ENCODE results near the gene ATP5F1B.

GRCh38 chr12:56599797-56600196 lies 46.0 kb downstream of the ATP5F1B start:
- TF ChIP-seq RFX5 (IDR thresholded peaks at IDR 0.05; ENCODE audit: low read length) (no peak), CTCF (IDR thresholded peaks at IDR 0.05) (no peak), RCOR1 (IDR thresholded peaks at IDR 0.05; ENCODE audit: low read length) (no peak), MEF2A (IDR thresholded peaks at IDR 0.05; ENCODE audit: borderline replicate concordance, low read depth) (no peak), JUND (IDR thresholded peaks at IDR 0.05) (no peak), FOXM1 (IDR thresholded peaks at IDR 0.05; ENCODE audit: low read depth) (no peak)
- TF ChIP-seq, protein P1, sequence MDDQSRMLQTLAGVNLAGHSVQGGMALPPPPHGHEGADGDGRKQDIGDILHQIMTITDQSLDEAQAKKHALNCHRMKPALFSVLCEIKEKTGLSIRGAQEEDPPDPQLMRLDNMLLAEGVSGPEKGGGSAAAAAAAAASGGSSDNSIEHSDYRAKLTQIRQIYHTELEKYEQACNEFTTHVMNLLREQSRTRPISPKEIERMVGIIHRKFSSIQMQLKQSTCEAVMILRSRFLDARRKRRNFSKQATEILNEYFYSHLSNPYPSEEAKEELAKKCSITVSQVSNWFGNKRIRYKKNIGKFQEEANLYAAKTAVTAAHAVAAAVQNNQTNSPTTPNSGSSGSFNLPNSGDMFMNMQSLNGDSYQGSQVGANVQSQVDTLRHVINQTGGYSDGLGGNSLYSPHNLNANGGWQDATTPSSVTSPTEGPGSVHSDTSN (IDR thresholded peaks at IDR 0.05) = no peak
- TF ChIP-seq, protein P2, sequence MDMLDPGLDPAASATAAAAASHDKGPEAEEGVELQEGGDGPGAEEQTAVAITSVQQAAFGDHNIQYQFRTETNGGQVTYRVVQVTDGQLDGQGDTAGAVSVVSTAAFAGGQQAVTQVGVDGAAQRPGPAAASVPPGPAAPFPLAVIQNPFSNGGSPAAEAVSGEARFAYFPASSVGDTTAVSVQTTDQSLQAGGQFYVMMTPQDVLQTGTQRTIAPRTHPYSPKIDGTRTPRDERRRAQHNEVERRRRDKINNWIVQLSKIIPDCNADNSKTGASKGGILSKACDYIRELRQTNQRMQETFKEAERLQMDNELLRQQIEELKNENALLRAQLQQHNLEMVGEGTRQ (IDR thresholded peaks at IDR 0.05; ENCODE audit: borderline replicate concordance, low read depth, low read length) = no peak
